HepG2 (cell line): ENCODE data around the gene EIF4G2. TPM values are rescaled to one million over a fixed set of nuclear protein-coding genes. Genes with fewer than 3 reads are reported as not detected.

ENCODE experiments used
- ATAC-seq: fragments of 200-7000 bp; cut with Tn5 transposase; 3 replicates; pipeline ENCODE4 v1.9.1; 2020; ENCODE audit warnings: mild to moderate bottlenecking, moderate library complexity
- BruUV-seq: library from RNA; stranded (reverse); fragments of 400-500 nt; replicated peaks from 2 replicates; lab custom pipeline; 2021; lab: Mats Ljungman, UMichigan
- CTCF ChIA-PET: fragments of 300-600 bp; formaldehyde crosslinking; extraction: SDS; loops from one replicate; lab custom pipeline; 2021; ENCODE audit warnings: low total read pairs, inconsistent platforms, low intra/inter-chr PET ratio; lab: Yijun Ruan, JAX
- POLR2A ChIA-PET: fragments of 350-600 bp; sonication (Branson Sonifier 250); formaldehyde crosslinking; loops from one replicate; lab custom pipeline; 2020; ENCODE audit warnings: antibody characterized with exemption, inconsistent platforms; lab: Yijun Ruan, JAX
- DNase-seq: peaks from one replicate; pipeline ENCODE4 v3.0.0-alpha.2; 2015; ENCODE audit warnings: low spot score
- FAIRE-seq: peaks from 3 replicates; lab custom pipeline; 2011; peaks lifted over from hg19 to GRCh38; lab: Jason Lieb, UNC
- H2AFZ ChIP-seq: one replicate; pipeline ENCODE4 v1.6.1; 2011; ENCODE audit warnings: low read length, inconsistent platforms
- H3K27ac ChIP-seq: fragments of 300-600 bp; 3 replicates; pipeline ENCODE4 v1.8.0; 2011; ENCODE audit warnings: mixed run types, mild to moderate bottlenecking, mixed read lengths, low read length, inconsistent platforms; ENCODE audit not compliant: insufficient read depth; ENCODE audit errors: extremely low read length
- H3K27me3 ChIP-seq, 2 experiments: fragments of 200-600 bp in 1 of 2; 2 replicates in 1 of 2; 3 replicates in 1 of 2; pipeline versions ENCODE4 v1.6.0 to v1.8.0; 2011; ENCODE audit warnings: low read length in 2 of 2, mild to moderate bottlenecking in 2 of 2, moderate library complexity in 2 of 2, inconsistent platforms in 1 of 2; ENCODE audit not compliant: insufficient read depth in 2 of 2, control insufficient read depth in 1 of 2
- H3K36me3 ChIP-seq, 2 experiments: fragments of 200-600 bp in 1 of 2; replicated peaks in 1 of 2; 2 replicates in 1 of 2; 3 replicates in 1 of 2; pipeline versions ENCODE4 v1.5.1 to v1.8.0; 2011; ENCODE audit warnings: low read length in 2 of 2, inconsistent platforms in 1 of 2; ENCODE audit not compliant: insufficient read depth in 2 of 2, control insufficient read depth in 1 of 2
- H3K4me1 ChIP-seq: 2 replicates; pipeline ENCODE4 v1.5.1; 2012; ENCODE audit warnings: low read length, inconsistent platforms; ENCODE audit not compliant: insufficient read depth
- H3K4me2 ChIP-seq: 2 replicates; pipeline ENCODE4 v1.6.0; 2011; ENCODE audit warnings: low read depth, low read length, inconsistent platforms
- H3K4me3 ChIP-seq, 3 experiments: fragments of 200-600 bp in 1 of 3; sonication (generic), shearing (Covaris generic) in 1 of 3; replicated peaks in 1 of 3; 2 replicates each; pipeline ENCODE4 v1.5.1; 2011 to 2016; ENCODE audit warnings: low read length in 3 of 3, inconsistent platforms in 2 of 3, low read depth in 2 of 3, mild to moderate bottlenecking in 2 of 3, control low read depth in 1 of 3, mixed read lengths in 1 of 3; ENCODE audit not compliant: insufficient read depth in 1 of 3
- H3K79me2 ChIP-seq: one replicate; pipeline ENCODE4 v1.6.1; 2011; ENCODE audit warnings: low read length, inconsistent platforms; ENCODE audit not compliant: insufficient read depth
- H3K9ac ChIP-seq: 2 replicates; pipeline ENCODE4 v1.6.0; 2011; ENCODE audit warnings: mild to moderate bottlenecking, low read depth, low read length, inconsistent platforms; ENCODE audit not compliant: insufficient read depth
- H3K9me3 ChIP-seq: 2 replicates; pipeline ENCODE4 v1.5.1; 2012; ENCODE audit warnings: mild to moderate bottlenecking, low read length
- H4K20me1 ChIP-seq: 2 replicates; pipeline ENCODE4 v1.6.0; 2011; ENCODE audit warnings: inconsistent platforms, mild to moderate bottlenecking, low read length, moderate library complexity; ENCODE audit not compliant: insufficient read depth
- AKAP8 ChIP-seq: sonication (generic); formaldehyde crosslinking; IDR thresholded peaks from 2 replicates; pipeline ENCODE4 v1.5.1; 2020; ENCODE audit warnings: mild to moderate bottlenecking, missing genetic modification reagents
- NFIB ChIP-seq: sonication (generic); formaldehyde crosslinking; IDR thresholded peaks from 2 replicates; pipeline ENCODE4 v1.9.0; 2021; ENCODE audit warnings: missing genetic modification reagents, mild to moderate bottlenecking, borderline replicate concordance
- NFIC ChIP-seq: IDR thresholded peaks from 2 replicates; pipeline ENCODE4 v1.6.1; 2012; ENCODE audit warnings: mild to moderate bottlenecking, low read length, inconsistent platforms
- NFYC ChIP-seq: IDR thresholded peaks from 2 replicates; pipeline ENCODE4 v1.6.1; 2016; ENCODE audit warnings: missing genetic modification reagents, missing compliant biosample characterization
- RXRA ChIP-seq: sonication (generic); formaldehyde crosslinking; IDR thresholded peaks from 2 replicates; pipeline ENCODE4 v1.5.1; 2020; ENCODE audit warnings: missing genetic modification reagents
- U2AF1 ChIP-seq: fragments of 200-400 bp; formaldehyde crosslinking; optimal IDR thresholded peaks from 2 replicates; pipeline ENCODE3; 2017; ENCODE audit warnings: mild to moderate bottlenecking, low read depth, low read length
- ZNF776 ChIP-seq: sonication (generic); formaldehyde crosslinking; IDR thresholded peaks from 2 replicates; pipeline ENCODE4 v1.4.0; 2020; ENCODE audit warnings: mild to moderate bottlenecking, missing genetic modification reagents
- WGBS: methylation state at CpG from one replicate; pipeline ENCODE4 v1.1.6; 2017; ENCODE audit warnings: low lambda C conversion rate; 5-methylcytosine and 5-hydroxymethylcytosine counted together
- in situ Hi-C: cut with HindIII; loops from 2 replicates; pipeline ENCODE4 v1.10.0; 2017; ENCODE audit warnings: low pct_unique_long_range_greater_than_20kb; ENCODE audit not compliant: extremely low pct_ligation_motif_present
- intact Hi-C: fragments of 100-400 bp; cut with micrococcal nuclease; formaldehyde crosslinking; loops from one replicate; pipeline ENCODE4 v1.10.0; 2022; ENCODE audit not compliant: unreplicated experiment
- polyA plus RNA-seq, 8 experiments: library from polyadenylated mRNA; depleted of rRNA in 3 of 8; stranded (reverse) in 7 of 8; unstranded in 1 of 8; fragments of >200 nt; fragmentation: Illumina TruSeq in 4 of 8; extraction: Trizol in 4 of 8; gene quantifications; 2 replicates each; pipeline versions ENCODE4 v1.2.1 to v1.2.3, GENCODE V29; 2011 to 2016; ENCODE audit warnings: low read depth in 4 of 8, missing spikeins in 1 of 8, mixed read lengths in 1 of 8; ENCODE audit not compliant: insufficient read depth in 1 of 8
- total RNA-seq, 5 experiments: library from RNA; depleted of rRNA; stranded (reverse); fragments of >200 nt; fragmentation: Illumina TruSeq; extraction: Trizol; gene quantifications; 2 replicates each; pipeline ENCODE4 v1.2.3, GENCODE V29; 2016; ENCODE audit warnings: low read depth in 1 of 5
- TF ChIP-seq, protein P1 (sequence below): sonication (generic); formaldehyde crosslinking; IDR thresholded peaks from 2 replicates; pipeline ENCODE4 v1.4.0; 2020; ENCODE audit warnings: mild to moderate bottlenecking, missing genetic modification reagents
- TF ChIP-seq, protein P2 (sequence below): sonication (generic); formaldehyde crosslinking; IDR thresholded peaks from 2 replicates; pipeline ENCODE4 v1.5.1; 2020; ENCODE audit warnings: mild to moderate bottlenecking, missing genetic modification reagents, moderate library complexity
- TF ChIP-seq, protein P3 (sequence below): IDR thresholded peaks from 2 replicates; pipeline ENCODE4 v1.6.1; 2016; ENCODE audit warnings: mild to moderate bottlenecking, missing biosample characterization, missing genetic modification reagents
- TF ChIP-seq, protein P4 (sequence below): sonication (generic); formaldehyde crosslinking; IDR thresholded peaks from 2 replicates; pipeline ENCODE4 v1.5.1; 2020; ENCODE audit warnings: missing genetic modification reagents, mild to moderate bottlenecking, borderline replicate concordance
- TF ChIP-seq, protein P5 (sequence below): sonication (generic); formaldehyde crosslinking; IDR thresholded peaks from 2 replicates; pipeline ENCODE4 v1.5.0; 2020; ENCODE audit warnings: mild to moderate bottlenecking, missing genetic modification reagents, borderline replicate concordance

Gene EIF4G2
- total and polyA plus RNA-seq, 2 of the 13 experiments (the other 11 are each of a cell fraction or from before 2014, with no cell fraction given) = 362 to 546 TPM

DNA sequence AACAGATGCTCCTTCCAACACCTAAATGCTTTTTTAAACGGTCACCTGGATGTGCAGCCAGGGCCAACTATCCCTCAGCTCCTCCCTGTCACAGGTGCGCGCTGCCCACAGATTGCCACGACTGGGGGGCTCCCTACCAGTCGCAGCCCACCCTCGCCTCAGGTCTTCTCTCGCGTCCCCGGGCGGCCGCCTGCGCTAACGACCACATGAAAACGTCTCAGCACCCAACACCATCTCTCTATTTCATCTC, 48.7 kb upstream of the EIF4G2 start:
- H4K20me1 ChIP-seq = no peaks in the 10 kb centered on the region
- H3K9ac ChIP-seq = peak overlapping the region; percentile 84
- H3K27me3 ChIP-seq = no peaks in the 10 kb centered on the region; a peak in 1 of 5 replicates
- FAIRE-seq (no peak), DNase-seq (no peak), ATAC-seq (peak; percentile 32)
- peaks cover 22% of the 10 kb centered on the region for H3K4me1 ChIP-seq
- H3K4me2 ChIP-seq = peak overlapping the region; percentile 80
- in situ Hi-C loops (loop anchor here (5.0 kb wide), 1 partner anchor 50 kb away; the partner anchor contains the start of gene EIF4G2), intact Hi-C loops (no loop called here)
- H3K79me2 ChIP-seq = peaks cover 28% of the 10 kb centered on the region
- BruUV-seq = no TSS peak
- no peaks in the 10 kb centered on the region for H3K9me3 ChIP-seq
- ChIA-PET CTCF (no interaction called here), POLR2A (interaction anchor here (0.9 to 3.3 kb wide), 18 partner anchors 9 to 552 kb away, joined by 3 to 130 read pairs (median 4); partner anchors contain the start of genes ADM, CTR9, EIF4G2 and RNF141)
- H3K4me3 ChIP-seq = peak overlapping the region; percentile 81 to 90 (median 87)
- 0% methylated on average over 1 of the region's 14 CpGs for WGBS
- H3K36me3 ChIP-seq = peaks cover 10 to 26% of the 10 kb centered on the region in 2 experiments
- peak overlapping the region; percentile 3 for H2AFZ ChIP-seq
- H3K27ac ChIP-seq = peak overlapping the region; percentile 92
- TF ChIP-seq AKAP8 (CRISPR knock-in tag) (peak; percentile 75; the same call in 1 of the 2 replicates), U2AF1 (peak; percentile 15), NFIC (0 out of 2 replicates have a peak, but pooled peaks have one; percentile 3), ZNF776 (CRISPR knock-in tag) (no peak), RXRA (CRISPR knock-in tag) (no peak), NFYC (CRISPR knock-in tag) (no peak), NFIB (CRISPR knock-in tag) (no peak)
- TF ChIP-seq, protein P1, sequence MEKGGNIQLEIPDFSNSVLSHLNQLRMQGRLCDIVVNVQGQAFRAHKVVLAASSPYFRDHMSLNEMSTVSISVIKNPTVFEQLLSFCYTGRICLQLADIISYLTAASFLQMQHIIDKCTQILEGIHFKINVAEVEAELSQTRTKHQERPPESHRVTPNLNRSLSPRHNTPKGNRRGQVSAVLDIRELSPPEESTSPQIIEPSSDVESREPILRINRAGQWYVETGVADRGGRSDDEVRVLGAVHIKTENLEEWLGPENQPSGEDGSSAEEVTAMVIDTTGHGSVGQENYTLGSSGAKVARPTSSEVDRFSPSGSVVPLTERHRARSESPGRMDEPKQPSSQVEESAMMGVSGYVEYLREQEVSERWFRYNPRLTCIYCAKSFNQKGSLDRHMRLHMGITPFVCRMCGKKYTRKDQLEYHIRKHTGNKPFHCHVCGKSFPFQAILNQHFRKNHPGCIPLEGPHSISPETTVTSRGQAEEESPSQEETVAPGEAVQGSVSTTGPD (CRISPR knock-in tag) = no peak
- TF ChIP-seq, protein P2, sequence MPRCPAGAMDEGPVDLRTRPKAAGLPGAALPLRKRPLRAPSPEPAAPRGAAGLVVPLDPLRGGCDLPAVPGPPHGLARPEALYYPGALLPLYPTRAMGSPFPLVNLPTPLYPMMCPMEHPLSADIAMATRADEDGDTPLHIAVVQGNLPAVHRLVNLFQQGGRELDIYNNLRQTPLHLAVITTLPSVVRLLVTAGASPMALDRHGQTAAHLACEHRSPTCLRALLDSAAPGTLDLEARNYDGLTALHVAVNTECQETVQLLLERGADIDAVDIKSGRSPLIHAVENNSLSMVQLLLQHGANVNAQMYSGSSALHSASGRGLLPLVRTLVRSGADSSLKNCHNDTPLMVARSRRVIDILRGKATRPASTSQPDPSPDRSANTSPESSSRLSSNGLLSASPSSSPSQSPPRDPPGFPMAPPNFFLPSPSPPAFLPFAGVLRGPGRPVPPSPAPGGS = no peak
- TF ChIP-seq, protein P3, sequence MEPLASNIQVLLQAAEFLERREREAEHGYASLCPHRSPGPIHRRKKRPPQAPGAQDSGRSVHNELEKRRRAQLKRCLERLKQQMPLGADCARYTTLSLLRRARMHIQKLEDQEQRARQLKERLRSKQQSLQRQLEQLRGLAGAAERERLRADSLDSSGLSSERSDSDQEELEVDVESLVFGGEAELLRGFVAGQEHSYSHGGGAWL (CRISPR knock-in tag) = no peak
- TF ChIP-seq, protein P4, sequence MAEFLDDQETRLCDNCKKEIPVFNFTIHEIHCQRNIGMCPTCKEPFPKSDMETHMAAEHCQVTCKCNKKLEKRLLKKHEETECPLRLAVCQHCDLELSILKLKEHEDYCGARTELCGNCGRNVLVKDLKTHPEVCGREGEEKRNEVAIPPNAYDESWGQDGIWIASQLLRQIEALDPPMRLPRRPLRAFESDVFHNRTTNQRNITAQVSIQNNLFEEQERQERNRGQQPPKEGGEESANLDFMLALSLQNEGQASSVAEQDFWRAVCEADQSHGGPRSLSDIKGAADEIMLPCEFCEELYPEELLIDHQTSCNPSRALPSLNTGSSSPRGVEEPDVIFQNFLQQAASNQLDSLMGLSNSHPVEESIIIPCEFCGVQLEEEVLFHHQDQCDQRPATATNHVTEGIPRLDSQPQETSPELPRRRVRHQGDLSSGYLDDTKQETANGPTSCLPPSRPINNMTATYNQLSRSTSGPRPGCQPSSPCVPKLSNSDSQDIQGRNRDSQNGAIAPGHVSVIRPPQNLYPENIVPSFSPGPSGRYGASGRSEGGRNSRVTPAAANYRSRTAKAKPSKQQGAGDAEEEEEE = no peak
- TF ChIP-seq, protein P5, sequence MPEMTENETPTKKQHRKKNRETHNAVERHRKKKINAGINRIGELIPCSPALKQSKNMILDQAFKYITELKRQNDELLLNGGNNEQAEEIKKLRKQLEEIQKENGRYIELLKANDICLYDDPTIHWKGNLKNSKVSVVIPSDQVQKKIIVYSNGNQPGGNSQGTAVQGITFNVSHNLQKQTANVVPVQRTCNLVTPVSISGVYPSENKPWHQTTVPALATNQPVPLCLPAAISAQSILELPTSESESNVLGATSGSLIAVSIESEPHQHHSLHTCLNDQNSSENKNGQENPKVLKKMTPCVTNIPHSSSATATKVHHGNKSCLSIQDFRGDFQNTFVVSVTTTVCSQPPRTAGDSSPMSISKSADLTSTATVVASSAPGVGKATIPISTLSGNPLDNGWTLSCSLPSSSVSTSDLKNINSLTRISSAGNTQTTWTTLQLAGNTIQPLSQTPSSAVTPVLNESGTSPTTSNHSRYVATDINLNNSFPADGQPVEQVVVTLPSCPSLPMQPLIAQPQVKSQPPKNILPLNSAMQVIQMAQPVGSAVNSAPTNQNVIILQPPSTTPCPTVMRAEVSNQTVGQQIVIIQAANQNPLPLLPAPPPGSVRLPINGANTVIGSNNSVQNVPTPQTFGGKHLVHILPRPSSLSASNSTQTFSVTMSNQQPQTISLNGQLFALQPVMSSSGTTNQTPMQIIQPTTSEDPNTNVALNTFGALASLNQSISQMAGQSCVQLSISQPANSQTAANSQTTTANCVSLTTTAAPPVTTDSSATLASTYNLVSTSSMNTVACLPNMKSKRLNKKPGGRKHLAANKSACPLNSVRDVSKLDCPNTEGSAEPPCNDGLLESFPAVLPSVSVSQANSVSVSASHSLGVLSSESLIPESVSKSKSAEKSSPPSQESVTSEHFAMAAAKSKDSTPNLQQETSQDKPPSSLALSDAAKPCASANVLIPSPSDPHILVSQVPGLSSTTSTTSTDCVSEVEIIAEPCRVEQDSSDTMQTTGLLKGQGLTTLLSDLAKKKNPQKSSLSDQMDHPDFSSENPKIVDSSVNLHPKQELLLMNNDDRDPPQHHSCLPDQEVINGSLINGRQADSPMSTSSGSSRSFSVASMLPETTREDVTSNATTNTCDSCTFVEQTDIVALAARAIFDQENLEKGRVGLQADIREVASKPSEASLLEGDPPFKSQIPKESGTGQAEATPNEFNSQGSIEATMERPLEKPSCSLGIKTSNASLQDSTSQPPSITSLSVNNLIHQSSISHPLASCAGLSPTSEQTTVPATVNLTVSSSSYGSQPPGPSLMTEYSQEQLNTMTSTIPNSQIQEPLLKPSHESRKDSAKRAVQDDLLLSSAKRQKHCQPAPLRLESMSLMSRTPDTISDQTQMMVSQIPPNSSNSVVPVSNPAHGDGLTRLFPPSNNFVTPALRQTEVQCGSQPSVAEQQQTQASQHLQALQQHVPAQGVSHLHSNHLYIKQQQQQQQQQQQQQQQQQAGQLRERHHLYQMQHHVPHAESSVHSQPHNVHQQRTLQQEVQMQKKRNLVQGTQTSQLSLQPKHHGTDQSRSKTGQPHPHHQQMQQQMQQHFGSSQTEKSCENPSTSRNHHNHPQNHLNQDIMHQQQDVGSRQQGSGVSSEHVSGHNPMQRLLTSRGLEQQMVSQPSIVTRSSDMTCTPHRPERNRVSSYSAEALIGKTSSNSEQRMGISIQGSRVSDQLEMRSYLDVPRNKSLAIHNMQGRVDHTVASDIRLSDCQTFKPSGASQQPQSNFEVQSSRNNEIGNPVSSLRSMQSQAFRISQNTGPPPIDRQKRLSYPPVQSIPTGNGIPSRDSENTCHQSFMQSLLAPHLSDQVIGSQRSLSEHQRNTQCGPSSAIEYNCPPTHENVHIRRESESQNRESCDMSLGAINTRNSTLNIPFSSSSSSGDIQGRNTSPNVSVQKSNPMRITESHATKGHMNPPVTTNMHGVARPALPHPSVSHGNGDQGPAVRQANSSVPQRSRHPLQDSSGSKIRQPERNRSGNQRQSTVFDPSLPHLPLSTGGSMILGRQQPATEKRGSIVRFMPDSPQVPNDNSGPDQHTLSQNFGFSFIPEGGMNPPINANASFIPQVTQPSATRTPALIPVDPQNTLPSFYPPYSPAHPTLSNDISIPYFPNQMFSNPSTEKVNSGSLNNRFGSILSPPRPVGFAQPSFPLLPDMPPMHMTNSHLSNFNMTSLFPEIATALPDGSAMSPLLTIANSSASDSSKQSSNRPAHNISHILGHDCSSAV (CRISPR knock-in tag) = no peak
